H1 (cell line): ENCODE data around the gene TMEM132A. TPM values are rescaled to one million over a fixed set of nuclear protein-coding genes. Genes with fewer than 3 reads are reported as not detected.
A peak's percentile ranks its signal among the peaks of the same experiment; 100 is the strongest.

ENCODE experiments used
- CTCF ChIA-PET: fragments of 300-600 bp; sonication (Branson Sonifier 250); formaldehyde crosslinking; loops from one replicate; lab custom pipeline; 2021; ENCODE audit not compliant: partially characterized antibody; lab: Charles Lee
- POLR2A ChIA-PET: fragments of 300-600 bp; sonication (Branson Sonifier 250); formaldehyde crosslinking; loops from one replicate; lab custom pipeline; 2021; ENCODE audit warnings: inconsistent platforms; ENCODE audit not compliant: partially characterized antibody; lab: Charles Lee
- DNase-seq, 2 experiments: peaks; one replicate each; pipeline versions ENCODE4 v3.0.0 to v3.0.0-alpha.2; 2010 to 2022; ENCODE audit warnings: low spot score in 2 of 2, low read depth in 1 of 2, mixed read lengths in 1 of 2
- FAIRE-seq: peaks from 2 replicates; lab custom pipeline; 2011; peaks lifted over from hg19 to GRCh38; lab: Jason Lieb, UNC
- H2AFZ ChIP-seq: 2 replicates; pipeline ENCODE4 v1.8.1; 2012; ENCODE audit warnings: low read length, inconsistent platforms
- H2AK5ac ChIP-seq: 2 replicates; pipeline ENCODE4 v1.6.1; 2013; ENCODE audit warnings: low read depth, low read length
- H2BK120ac ChIP-seq: replicated peaks from 2 replicates; pipeline ENCODE3; 2013; ENCODE audit warnings: low read depth, low read length, inconsistent platforms
- H2BK12ac ChIP-seq: 2 replicates; pipeline ENCODE4 v1.6.1; 2013; ENCODE audit warnings: low read depth, low read length
- H2BK15ac ChIP-seq: 2 replicates; pipeline ENCODE4 v1.6.1; 2013; ENCODE audit warnings: low read length
- H2BK20ac ChIP-seq: 2 replicates; pipeline ENCODE4 v1.6.1; 2013; ENCODE audit warnings: low read length
- H2BK5ac ChIP-seq: 2 replicates; pipeline ENCODE4 v1.6.1; 2013; ENCODE audit warnings: low read depth, low read length
- H3K14ac ChIP-seq: 2 replicates; pipeline ENCODE4 v1.6.1; 2013; ENCODE audit warnings: inconsistent platforms; ENCODE audit not compliant: insufficient read length
- H3K18ac ChIP-seq: 2 replicates; pipeline ENCODE4 v1.6.1; 2013; ENCODE audit warnings: low read length; ENCODE audit errors: extremely low read depth
- H3K23ac ChIP-seq: 2 replicates; pipeline ENCODE4 v1.6.1; 2013; ENCODE audit warnings: inconsistent platforms; ENCODE audit not compliant: insufficient read length
- H3K23me2 ChIP-seq: 2 replicates; pipeline ENCODE4 v1.6.1; 2013; ENCODE audit warnings: low read depth, low read length
- H3K27ac ChIP-seq: 2 replicates; pipeline ENCODE4 v1.6.1; 2011; ENCODE audit warnings: low read depth, low read length, inconsistent platforms
- H3K27me3 ChIP-seq, 4 experiments: replicated peaks in 1 of 4; 1 replicate in 1 of 4; 2 replicates in 3 of 4; pipeline versions ENCODE4 v1.6.1 to v1.8.1; 2011 to 2013; ENCODE audit warnings: low read length in 3 of 4, mild to moderate bottlenecking in 3 of 4, inconsistent platforms in 2 of 4, mixed read lengths in 2 of 4, moderate library complexity in 1 of 4; ENCODE audit not compliant: control insufficient read depth in 3 of 4, insufficient read depth in 3 of 4; ENCODE audit errors: extremely low read depth in 1 of 4
- H3K36me3 ChIP-seq, 4 experiments: 2 replicates each; pipeline versions ENCODE4 v1.6.1 to v1.8.1; 2011 to 2013; ENCODE audit warnings: mild to moderate bottlenecking in 4 of 4, low read length in 3 of 4, moderate library complexity in 2 of 4, control low read depth in 1 of 4, inconsistent platforms in 1 of 4; ENCODE audit not compliant: insufficient read depth in 4 of 4, control insufficient read depth in 2 of 4
- H3K4ac ChIP-seq: replicated peaks from 2 replicates; pipeline ENCODE3; 2013; ENCODE audit warnings: low read length, low read depth, mixed read lengths, inconsistent platforms; ENCODE audit not compliant: insufficient read length
- H3K4me1 ChIP-seq, 4 experiments: replicated peaks in 1 of 4; 1 replicate in 1 of 4; 2 replicates in 3 of 4; pipeline versions ENCODE4 v1.6.1 to v1.8.1; 2011 to 2013; ENCODE audit warnings: low read length in 3 of 4, inconsistent platforms in 2 of 4, mixed read lengths in 1 of 4; ENCODE audit not compliant: insufficient read depth in 4 of 4, control insufficient read depth in 3 of 4
- H3K4me2 ChIP-seq, 2 experiments: 2 replicates each; pipeline versions ENCODE4 v1.6.1 to v1.8.1; 2011 to 2013; ENCODE audit warnings: low read depth in 2 of 2, low read length in 2 of 2, control low read depth in 1 of 2, inconsistent platforms in 1 of 2, mild to moderate bottlenecking in 1 of 2; ENCODE audit not compliant: insufficient read depth in 1 of 2
- H3K4me3 ChIP-seq, 4 experiments: fragments of 200-600, 300-600 bp in 1 of 4; sonication (generic), shearing (Covaris generic), sonication (Bioruptor Twin) in 1 of 4; 2 replicates each; pipeline versions ENCODE4 v1.5.1 to v1.8.1; 2011 to 2016; ENCODE audit warnings: low read length in 4 of 4, low read depth in 3 of 4, control low read depth in 2 of 4, inconsistent platforms in 2 of 4, mild to moderate bottlenecking in 2 of 4, mixed read lengths in 1 of 4, moderate library complexity in 1 of 4; ENCODE audit not compliant: insufficient read depth in 2 of 4; ENCODE audit errors: extremely low read depth in 1 of 4
- H3K56ac ChIP-seq: replicated peaks from 2 replicates; pipeline ENCODE3; 2013; ENCODE audit warnings: low read depth, mild to moderate bottlenecking, mixed read lengths, low read length, inconsistent platforms; ENCODE audit not compliant: insufficient read length
- H3K79me1 ChIP-seq: 2 replicates; pipeline ENCODE4 v1.6.1; 2013; ENCODE audit warnings: low read depth, low read length, control low read depth
- H3K79me2 ChIP-seq, 2 experiments: 2 replicates each; pipeline versions ENCODE4 v1.6.1 to v1.8.1; 2012 to 2013; ENCODE audit warnings: low read length in 2 of 2, mild to moderate bottlenecking in 2 of 2, inconsistent platforms in 1 of 2; ENCODE audit not compliant: insufficient read depth in 2 of 2, control insufficient read depth in 1 of 2
- H3K9ac ChIP-seq, 4 experiments: replicated peaks in 1 of 4; 1 replicate in 1 of 4; 2 replicates in 3 of 4; pipeline versions ENCODE4 v1.6.1 to v1.8.1; 2011 to 2013; ENCODE audit warnings: low read depth in 3 of 4, low read length in 3 of 4, control low read depth in 2 of 4, mild to moderate bottlenecking in 2 of 4, moderate library complexity in 2 of 4, inconsistent platforms in 1 of 4; ENCODE audit errors: extremely low read depth in 1 of 4
- H3K9me3 ChIP-seq, 2 experiments: 2 replicates each; pipeline versions ENCODE4 v1.6.1 to v1.8.1; 2012 to 2013; ENCODE audit warnings: mild to moderate bottlenecking in 2 of 2, moderate library complexity in 2 of 2, control low read depth in 1 of 2, inconsistent platforms in 1 of 2, low read depth in 1 of 2, low read length in 1 of 2, mixed read lengths in 1 of 2; ENCODE audit not compliant: insufficient read depth in 2 of 2
- H4K20me1 ChIP-seq, 2 experiments: replicated peaks in 1 of 2; 2 replicates each; pipeline versions ENCODE3 to v1.8.1; 2011 to 2013; ENCODE audit warnings: inconsistent platforms in 2 of 2, low read length in 2 of 2, mild to moderate bottlenecking in 1 of 2; ENCODE audit not compliant: insufficient read depth in 2 of 2, control insufficient read depth in 1 of 2
- H4K5ac ChIP-seq: 2 replicates; pipeline ENCODE4 v1.6.1; 2013; ENCODE audit warnings: low read length, low read depth, mixed read lengths, inconsistent platforms; ENCODE audit not compliant: insufficient read length
- H4K8ac ChIP-seq: 2 replicates; pipeline ENCODE4 v1.8.0; 2013; ENCODE audit warnings: mild to moderate bottlenecking, moderate library complexity, low read length, inconsistent platforms; ENCODE audit not compliant: insufficient read depth; ENCODE audit errors: extremely low read depth
- H4K91ac ChIP-seq: replicated peaks from 2 replicates; pipeline ENCODE3; 2013; ENCODE audit warnings: low read length, mixed read lengths, inconsistent platforms; ENCODE audit not compliant: insufficient read length
- CTCF ChIP-seq, 3 experiments: IDR thresholded peaks; 1 replicate in 2 of 3; 2 replicates in 1 of 3; pipeline versions ENCODE4 v1.5.1 to v1.6.1; 2011; ENCODE audit warnings: low read length in 3 of 3, mild to moderate bottlenecking in 3 of 3, inconsistent platforms in 2 of 3, low read depth in 1 of 3, moderate library complexity in 1 of 3; ENCODE audit not compliant: insufficient read depth in 1 of 3; ENCODE audit errors: control extremely low read depth in 1 of 3
- KDM4A ChIP-seq: IDR thresholded peaks from one replicate; pipeline ENCODE4 v1.7.1; 2012; ENCODE audit warnings: low read depth, mild to moderate bottlenecking, moderate library complexity, low read length, inconsistent platforms; ENCODE audit not compliant: severe bottlenecking
- RAD21 ChIP-seq, 2 experiments: IDR thresholded peaks in 1 of 2; conservative IDR thresholded peaks in 1 of 2; 2 replicates each; pipeline ENCODE4 v1.6.1; 2011; ENCODE audit warnings: low read depth in 2 of 2, low read length in 2 of 2, improper control_type of control experiment in 1 of 2, inconsistent platforms in 1 of 2, mild to moderate bottlenecking in 1 of 2, moderate library complexity in 1 of 2
- SIX5 ChIP-seq: IDR thresholded peaks from 2 replicates; pipeline ENCODE4 v1.6.1; 2011; ENCODE audit warnings: mild to moderate bottlenecking, low read depth, low read length
- WGBS, 2 experiments: shearing (Covaris generic) in 1 of 2; methylation state at CpG; one replicate each; pipeline versions ENCODE4 v1.1.6 to v1.1.7; 2013 to 2015; ENCODE audit warnings: low lambda C conversion rate in 2 of 2, mixed read lengths in 2 of 2, inconsistent platforms in 1 of 2, low coverage in 1 of 2, missing lambda C conversion rate in 1 of 2; ENCODE audit not compliant: insufficient replicate concordance in 2 of 2, insufficient coverage in 1 of 2, insufficient read length in 1 of 2; ENCODE audit errors: extremely low coverage in 1 of 2, missing lambda C conversion rate in 1 of 2; 5-methylcytosine and 5-hydroxymethylcytosine counted together
- polyA plus RNA-seq, 7 experiments: library from polyadenylated mRNA; depleted of rRNA in 3 of 7; stranded (reverse) in 5 of 7; unstranded in 2 of 7; fragments of >200 nt in 5 of 7; fragments of 200-250 nt in 2 of 7; gene quantifications; 1 replicate in 5 of 7; 2 replicates in 1 of 7; 4 replicates in 1 of 7; pipeline versions ENCODE4 v1.2.1 to v1.2.3, GENCODE V29; 2011 to 2013; ENCODE audit warnings: missing spikeins in 2 of 7, mixed read lengths in 2 of 7
- total RNA-seq: library from RNA; stranded (reverse); fragmentation: NEBNext Ultra II Directional; extraction: Animal tissue kit (Norgen Biotek cat#: 25700); gene quantifications from 2 replicates; pipeline ENCODE4 v1.2.1, GENCODE V29; 2021

Gene TMEM132A
- total and polyA plus RNA-seq, 2 of the 8 experiments (the other 6 are each of a cell fraction or from before 2014, with no cell fraction given): 46.6 to 97.9 TPM

DNA sequence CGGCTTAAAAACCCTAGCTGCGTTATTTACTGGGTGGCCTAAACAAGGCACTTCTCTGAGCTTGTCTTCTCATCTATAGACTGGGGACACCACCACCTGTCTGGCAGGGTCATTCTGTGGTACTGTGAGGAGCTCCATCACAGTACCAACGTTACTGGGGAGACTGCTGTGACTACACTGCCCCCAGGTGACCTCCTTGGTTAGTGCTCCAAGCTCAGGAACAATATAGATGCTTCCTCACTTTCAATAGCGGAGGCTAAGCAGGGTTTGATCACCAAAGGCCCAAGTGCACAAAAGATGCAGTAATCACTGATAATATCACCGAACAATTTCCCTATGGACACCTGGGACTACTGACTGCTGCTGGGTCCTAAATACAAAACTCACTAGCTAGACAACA lies 36.7 kb upstream of the TMEM132A start:
- H2BK12ac ChIP-seq: no peak overlapping the region

More for the DNA sequence above, 36.7 kb upstream of the TMEM132A start:
- no peak overlapping the region for H4K5ac ChIP-seq
- H2AFZ ChIP-seq: no peak overlapping the region
- no peak overlapping the region for H2BK15ac ChIP-seq
- peak in 1 of 2 experiments; percentile 60 for DNase-seq
- peaks cover 0 to 15% (median 4%) of the 10 kb centered on the region in 4 experiments; a peak in 4 of 8 replicates for H3K36me3 ChIP-seq
- H3K4me1 ChIP-seq: no peaks in the 10 kb centered on the region
- H3K14ac ChIP-seq: no peak overlapping the region
- FAIRE-seq: no peak
- H2BK20ac ChIP-seq: no peak overlapping the region
- TF ChIP-seq SIX5 (no peak), KDM4A (no peak), RAD21 (IDR thresholded peaks at IDR 0.05 in 1 of 2, conservative IDR thresholded peaks at IDR 0.05 in 1 of 2; ENCODE audit: low read depth in 2 of 2, low read length in 2 of 2) (peak; percentile 92 to 93), CTCF (IDR thresholded peaks at IDR 0.05; ENCODE audit: control extremely low read depth in 1 of 3, insufficient read depth in 1 of 3, low read depth in 1 of 3, low read length in 3 of 3) (peak; percentile 54 to 85 (median 84))
- no peak overlapping the region for H3K27ac ChIP-seq
- H3K79me2 ChIP-seq: no peaks in the 10 kb centered on the region
- H4K91ac ChIP-seq: no peak overlapping the region
- H3K27me3 ChIP-seq: no peaks in the 10 kb centered on the region
- H3K23me2 ChIP-seq: no peaks in the 10 kb centered on the region
- H3K23ac ChIP-seq: no peak overlapping the region
- H3K4me2 ChIP-seq: no peak overlapping the region
- H3K4ac ChIP-seq: no peak overlapping the region
- no peak overlapping the region for H2BK5ac ChIP-seq
- H3K56ac ChIP-seq: no peak overlapping the region
- POLR2A ChIA-PET: interaction anchor here (0.6 to 3.5 kb wide), 9 partner anchors 10 to 113 kb away, joined by 3 to 18 read pairs (median 5); partner anchors contain the start of gene PRPF19
- peaks cover 0 to 7% of the 10 kb centered on the region in 2 experiments for H4K20me1 ChIP-seq
- no peak overlapping the region for H3K9ac ChIP-seq
- H3K18ac ChIP-seq: no peak overlapping the region
- no peaks in the 10 kb centered on the region for H3K9me3 ChIP-seq
- H2BK120ac ChIP-seq: no peak overlapping the region
- CTCF ChIA-PET: interaction anchor here (0.7 to 23.0 kb wide), 39 partner anchors 11 to 307 kb away, joined by 3 to 522 read pairs (median 5); partner anchors contain the start of genes MS4A10, PRPF19, TMEM109 and ZP1
- no peak overlapping the region for H2AK5ac ChIP-seq
- H3K79me1 ChIP-seq: no peaks in the 10 kb centered on the region; the same call in 1 of the 2 replicates
- WGBS, 2 experiments: 65% methylated on average over 5 of the region's 5 CpGs; no CpG with 5 or more reads in 1 of the 2 experiments
- no peak overlapping the region for H3K4me3 ChIP-seq
- no peak overlapping the region for H4K8ac ChIP-seq
